Neuronal stem cell (in vitro differentiated cells): ENCODE measurements around the gene LARP4.

ENCODE experiments used
- DNase-seq: peaks from one replicate; pipeline ENCODE4 v3.0.0-alpha.2; 2013; ENCODE audit warnings: low spot score
- H2AFZ ChIP-seq: one replicate; pipeline ENCODE4 v1.6.1; 2013; ENCODE audit warnings: mild to moderate bottlenecking, low read length, inconsistent platforms
- H2AK5ac ChIP-seq: 2 replicates; pipeline ENCODE4 v1.6.1; 2013; ENCODE audit warnings: low read depth, mild to moderate bottlenecking, inconsistent platforms, low read length, moderate library complexity, mixed read lengths
- H2BK120ac ChIP-seq: 2 replicates; pipeline ENCODE4 v1.6.1; 2013; ENCODE audit warnings: low read depth, mild to moderate bottlenecking, inconsistent platforms, low read length, moderate library complexity, mixed read lengths
- H2BK12ac ChIP-seq: one replicate; pipeline ENCODE4 v1.6.1; 2013; ENCODE audit warnings: low read length, inconsistent platforms
- H2BK15ac ChIP-seq: 2 replicates; pipeline ENCODE4 v1.6.1; 2013; ENCODE audit warnings: mild to moderate bottlenecking, low read length, inconsistent platforms, mixed read lengths
- H2BK5ac ChIP-seq: one replicate; pipeline ENCODE4 v1.6.1; 2013; ENCODE audit warnings: inconsistent platforms, mild to moderate bottlenecking, low read length, moderate library complexity
- H3K14ac ChIP-seq: one replicate; pipeline ENCODE4 v1.6.1; 2013; ENCODE audit warnings: low read length, inconsistent platforms
- H3K18ac ChIP-seq: 2 replicates; pipeline ENCODE4 v1.6.1; 2013; ENCODE audit warnings: low read length, inconsistent platforms
- H3K23ac ChIP-seq: 2 replicates; pipeline ENCODE4 v1.6.1; 2013; ENCODE audit warnings: low read depth, mild to moderate bottlenecking, mixed read lengths, low read length, inconsistent platforms; ENCODE audit not compliant: poor library complexity
- H3K27ac ChIP-seq: replicated peaks from 3 replicates; pipeline ENCODE4 v1.5.1; 2013; ENCODE audit warnings: low read length, inconsistent platforms
- H3K27me3 ChIP-seq, 3 experiments: 2 replicates each; pipeline ENCODE4 v1.6.1; 2013; ENCODE audit warnings: low read length in 3 of 3, mild to moderate bottlenecking in 2 of 3, inconsistent platforms in 1 of 3, low read depth in 1 of 3, mixed read lengths in 1 of 3, moderate library complexity in 1 of 3; ENCODE audit not compliant: control insufficient read depth in 3 of 3, insufficient read depth in 3 of 3
- H3K36me3 ChIP-seq, 2 donors: replicated peaks in 1 of 2; 2 replicates each; pipeline ENCODE4 v1.6.1; 2013; ENCODE audit warnings: low read length in 2 of 2; ENCODE audit not compliant: control insufficient read depth in 2 of 2, insufficient read depth in 2 of 2
- H3K4ac ChIP-seq: 2 replicates; pipeline ENCODE4 v1.6.1; 2013; ENCODE audit warnings: inconsistent platforms, mild to moderate bottlenecking, low read length, moderate library complexity
- H3K4me1 ChIP-seq, 2 donors: 1 replicate in 1 of 2; 2 replicates in 1 of 2; pipeline ENCODE4 v1.6.1; 2013; ENCODE audit warnings: low read length in 2 of 2, low read depth in 1 of 2; ENCODE audit not compliant: control insufficient read depth in 2 of 2, insufficient read depth in 1 of 2
- H3K4me2 ChIP-seq: one replicate; pipeline ENCODE4 v1.6.1; 2013; ENCODE audit warnings: mild to moderate bottlenecking, low read length, inconsistent platforms; ENCODE audit not compliant: insufficient read depth, poor library complexity, severe bottlenecking
- H3K4me3 ChIP-seq, 2 donors: 2 replicates each; pipeline ENCODE4 v1.5.1; 2013; ENCODE audit warnings: low read length in 2 of 2, mild to moderate bottlenecking in 2 of 2, inconsistent platforms in 1 of 2, moderate library complexity in 1 of 2
- H3K79me1 ChIP-seq: one replicate; pipeline ENCODE4 v1.6.1; 2013; ENCODE audit warnings: low read depth, mild to moderate bottlenecking, inconsistent platforms, low read length, moderate library complexity
- H3K9ac ChIP-seq: one replicate; pipeline ENCODE4 v1.6.1; 2013; ENCODE audit warnings: mild to moderate bottlenecking, low read depth, low read length, inconsistent platforms; ENCODE audit not compliant: poor library complexity
- H3K9me3 ChIP-seq, 2 donors: replicated peaks in 1 of 2; 2 replicates each; pipeline versions ENCODE3 to v1.6.1; 2013; ENCODE audit warnings: low read length in 2 of 2, mild to moderate bottlenecking in 2 of 2, inconsistent platforms in 1 of 2, low read depth in 1 of 2, mixed read lengths in 1 of 2, moderate library complexity in 1 of 2; ENCODE audit not compliant: control insufficient read depth in 2 of 2, insufficient read depth in 1 of 2
- H4K8ac ChIP-seq: one replicate; pipeline ENCODE4 v1.6.1; 2013; ENCODE audit warnings: low read depth, mild to moderate bottlenecking, inconsistent platforms, low read length, moderate library complexity
- H4K91ac ChIP-seq: one replicate; pipeline ENCODE4 v1.6.1; 2013; ENCODE audit warnings: low read length, low read depth, mild to moderate bottlenecking, inconsistent platforms; ENCODE audit not compliant: poor library complexity
- WGBS, 2 donors: extraction: QIAGEN DNeasy Blood & Tissue Kit; methylation state at CpG; one replicate each; pipeline ENCODE4 v1.1.7; 2013; ENCODE audit warnings: missing lambda C conversion rate in 2 of 2, mixed read lengths in 1 of 2; ENCODE audit not compliant: insufficient read length in 2 of 2, insufficient replicate concordance in 1 of 2; ENCODE audit errors: extremely low coverage in 2 of 2; 5-methylcytosine and 5-hydroxymethylcytosine counted together

Gene LARP4

GRCh38 chr12:50528800-50529199 is 128.1 kb downstream of the LARP4 start:
- no peak overlapping the region for H3K4me3 ChIP-seq
- H3K9ac ChIP-seq: no peak overlapping the region
- no peak for DNase-seq
- no peaks in the 10 kb centered on the region for H3K27me3 ChIP-seq
- no peak overlapping the region for H2BK12ac ChIP-seq
- no peak overlapping the region for H2AK5ac ChIP-seq
- no peak overlapping the region for H3K4me2 ChIP-seq
- WGBS, 2 donors: no CpG with 5 or more reads among the region's 1 CpG
- H3K27ac ChIP-seq: no peak overlapping the region
- H2AFZ ChIP-seq: no peak overlapping the region
- no peak overlapping the region for H2BK15ac ChIP-seq
- H3K23ac ChIP-seq: no peak overlapping the region
- H3K18ac ChIP-seq: no peak overlapping the region
- no peak overlapping the region for H4K8ac ChIP-seq
- peaks cover 3% of the 10 kb centered on the region for H3K79me1 ChIP-seq
- no peak overlapping the region for H4K91ac ChIP-seq
- H2BK120ac ChIP-seq: no peak overlapping the region
- H3K4me1 ChIP-seq: peaks cover 2 to 5% of the 10 kb centered on the region in 2 donors
- peaks cover 0 to 3% of the 10 kb centered on the region in 2 donors for H3K36me3 ChIP-seq
- H2BK5ac ChIP-seq: no peak overlapping the region
- H3K14ac ChIP-seq: no peak overlapping the region
- no peaks in the 10 kb centered on the region for H3K9me3 ChIP-seq
- H3K4ac ChIP-seq: no peak overlapping the region

- Histone ChIP-seq H3K9me3 (no peaks in the 10 kb centered on the region), H3K18ac (no peak overlapping the region), H2BK12ac (no peak overlapping the region), H3K36me3 (peaks cover 0 to 3% of the 10 kb centered on the region in 2 donors), H2AK5ac (no peak overlapping the region), H3K4ac (no peak overlapping the region), H3K79me1 (peaks cover 3% of the 10 kb centered on the region), H2AFZ (no peak overlapping the region), H2BK15ac (no peak overlapping the region), H3K4me2 (no peak overlapping the region), H4K91ac (no peak overlapping the region), H3K27me3 (no peaks in the 10 kb centered on the region), H3K4me3 (no peak overlapping the region), H2BK120ac (no peak overlapping the region), H3K4me1 (peaks cover 2 to 5% of the 10 kb centered on the region in 2 donors), H3K27ac (no peak overlapping the region), H2BK5ac (no peak overlapping the region), H4K8ac (no peak overlapping the region), H3K9ac (no peak overlapping the region), H3K14ac (no peak overlapping the region), H3K23ac (no peak overlapping the region)
- WGBS, 2 donors: no CpG with 5 or more reads among the region's 3 CpGs
- DNase-seq: no peak
Measured at GRCh38 chr12:50529345-50529744, 128.7 kb downstream of the LARP4 start.
